NOMO-1 (cell line): ENCODE measurements around the gene IFITM2.
"Not testable (repeated sequence)": the region's sequence is repeated elsewhere in the genome, so short reads cannot be mapped to it uniquely, and the experiment has no call there.

Experiments used
- DNase-seq, 2 experiments: peaks; one replicate each; lab custom pipeline; 2025; ENCODE audit not compliant: unreplicated experiment in 2 of 2; lab: John Stamatoyannopoulos, UW

The IFITM2 gene

DNA sequence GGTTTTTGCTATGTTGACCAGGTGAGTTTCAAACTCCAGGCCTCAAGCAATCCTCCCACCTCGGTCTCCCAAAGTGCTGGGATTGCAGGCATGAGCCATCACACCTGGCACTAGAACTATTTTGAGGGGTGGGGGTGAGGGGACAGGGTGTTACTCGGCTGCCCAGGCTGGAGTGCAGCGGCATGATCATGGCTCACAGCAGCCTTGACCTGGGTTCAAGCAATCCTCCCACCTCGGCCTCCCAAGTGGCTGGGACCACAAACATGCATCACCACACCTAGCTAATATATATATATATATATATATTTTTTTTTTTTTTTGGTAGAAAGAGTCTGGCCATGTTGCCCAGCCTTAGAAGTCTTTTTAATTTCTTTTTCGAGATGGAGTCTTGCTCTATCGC is 30.1 kb downstream of the IFITM2 start:
- no peak for DNase-seq

DNA sequence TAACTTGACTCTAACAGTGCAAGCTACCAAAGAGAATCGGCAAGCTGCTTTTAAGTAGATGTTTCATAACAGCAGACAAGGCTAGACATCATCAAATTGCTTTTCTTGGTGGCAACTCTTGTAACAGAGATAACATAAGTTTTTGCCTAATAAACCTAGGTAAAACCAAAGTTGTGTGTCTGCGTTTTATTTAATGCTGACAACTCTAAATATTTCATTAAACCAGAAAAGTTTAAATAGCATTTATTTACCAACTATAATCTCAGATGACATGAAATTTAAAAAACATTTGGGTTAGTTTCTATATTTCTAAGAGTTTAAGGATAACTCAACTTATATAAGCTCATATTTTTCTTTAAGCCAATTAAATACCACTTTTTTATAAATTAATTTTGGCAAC is 32.3 kb downstream of the IFITM2 start:
- no peak for DNase-seq

DNA sequence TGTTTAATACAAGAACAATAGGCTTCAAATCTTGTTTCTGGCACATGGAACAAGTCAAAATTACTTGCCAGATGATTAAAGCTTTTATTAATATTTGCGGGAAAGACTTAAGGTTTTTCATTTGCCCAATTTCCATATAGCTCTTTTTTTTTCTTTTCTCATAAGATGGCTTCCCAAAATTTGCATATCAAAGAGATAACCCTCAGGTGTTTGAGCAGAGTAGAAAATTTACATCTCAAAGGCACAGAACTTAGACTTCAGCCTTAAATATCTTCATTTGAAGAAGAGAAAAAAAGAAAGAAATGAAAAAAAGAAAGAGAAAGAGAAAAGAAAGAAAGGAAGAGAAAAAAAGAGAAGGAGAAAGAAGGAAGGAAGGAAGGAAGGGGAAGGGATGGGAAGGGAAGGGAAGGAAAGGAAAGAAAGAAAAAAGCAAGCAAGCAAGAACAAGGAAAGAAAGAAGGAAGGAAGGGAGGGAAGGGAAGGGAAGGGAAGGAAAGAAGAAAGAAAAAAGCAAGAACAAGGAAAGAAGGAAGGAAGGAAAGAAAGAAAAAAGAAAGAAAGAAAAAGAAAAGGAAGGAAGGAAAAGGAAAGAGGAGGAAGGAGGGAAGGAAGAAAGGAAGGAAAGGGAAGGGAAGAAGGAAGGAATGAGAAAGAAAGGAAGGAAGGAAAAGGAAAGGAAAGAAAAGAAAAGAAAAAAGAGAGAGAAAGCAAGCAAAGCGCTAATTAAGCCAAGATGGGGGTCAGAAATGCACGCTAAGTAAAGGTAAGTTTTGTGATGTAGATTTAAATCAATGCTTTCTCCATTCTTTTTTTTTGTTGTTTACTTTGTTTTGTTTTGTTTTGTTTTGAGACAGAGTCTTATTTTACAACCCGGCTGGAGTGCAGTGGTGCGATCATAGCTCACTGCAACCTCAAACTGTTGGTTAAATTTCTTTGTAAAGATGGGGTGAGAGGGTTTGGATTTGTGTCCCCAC is 33.2 kb downstream of the IFITM2 start:
- DNase-seq, result no peak

DNA sequence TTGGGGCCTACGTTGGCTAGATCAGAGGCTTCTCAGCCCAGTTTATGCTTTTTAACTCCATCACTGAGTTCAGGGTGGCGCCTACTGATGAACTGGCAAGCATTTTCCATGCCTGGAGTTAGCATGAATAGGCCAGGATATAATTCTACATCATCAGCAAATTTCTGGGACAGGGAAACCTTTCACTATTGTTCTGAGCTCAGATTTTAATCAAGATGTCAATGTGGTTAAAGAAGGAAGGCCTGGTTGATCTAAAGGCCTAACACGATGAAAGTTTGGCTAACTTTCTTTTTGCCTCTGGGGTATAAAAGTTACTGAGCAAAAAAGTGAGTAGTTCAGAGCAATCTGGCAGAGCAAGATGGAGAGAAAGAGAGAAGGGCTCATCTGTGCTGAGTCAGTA is 34.7 kb downstream of the IFITM2 start:
- DNase-seq, result no peak

DNA sequence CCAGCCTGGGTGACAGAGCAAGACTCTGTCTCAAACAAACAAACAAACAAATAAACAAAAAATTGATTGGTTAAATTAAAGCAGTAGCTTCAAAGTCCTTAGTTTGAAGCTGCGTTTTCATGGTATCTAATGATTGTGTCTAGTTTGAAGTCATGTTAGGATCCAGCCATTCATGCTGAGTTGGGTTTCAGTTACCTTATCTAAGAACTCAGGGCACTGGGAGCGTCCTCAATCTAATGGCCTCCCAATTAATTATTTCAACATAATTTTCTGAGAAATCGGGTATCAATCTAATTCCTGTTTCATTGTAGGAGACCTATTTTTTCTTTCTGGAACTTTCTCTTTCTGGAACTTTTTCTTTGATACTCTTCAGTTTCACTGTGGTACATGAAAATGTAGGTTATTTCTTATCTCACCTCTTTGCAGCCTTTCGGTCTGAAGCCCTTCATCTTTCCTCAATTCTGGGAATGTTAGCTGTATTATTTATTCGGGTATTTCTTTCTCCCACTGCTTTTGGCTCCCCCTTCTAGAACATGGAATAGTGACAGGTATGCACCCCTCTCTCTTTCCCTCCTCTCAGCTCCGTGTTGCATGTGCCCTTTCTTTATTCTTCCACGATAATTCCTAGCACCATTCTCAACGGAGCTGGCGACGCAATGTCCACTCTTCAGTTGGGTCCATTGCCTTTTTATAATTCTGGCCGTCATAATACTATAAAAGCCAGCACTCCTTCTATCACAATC is 37.4 kb downstream of the IFITM2 start:
- no peak for DNase-seq

DNA sequence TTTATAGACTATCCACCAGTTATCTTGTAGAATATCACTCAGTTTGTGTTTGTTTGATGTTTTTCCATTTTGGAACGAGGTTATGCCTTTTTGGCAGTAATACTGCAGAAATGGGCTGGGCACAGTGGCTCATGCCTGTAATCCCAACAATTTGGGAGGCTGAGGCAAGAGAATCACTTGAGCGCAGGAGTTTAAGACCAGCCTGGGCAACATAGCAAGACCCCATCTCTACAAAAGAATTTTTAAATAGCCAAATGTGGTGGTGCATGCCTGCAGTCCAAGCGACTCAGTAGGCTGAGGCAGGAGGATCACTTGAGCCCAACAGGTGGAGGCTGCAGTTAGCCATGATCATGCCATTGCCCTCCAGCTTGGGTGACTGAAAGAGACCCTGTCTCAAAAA is 38.9 kb downstream of the IFITM2 start:
- DNase-seq, result no peak

DNA sequence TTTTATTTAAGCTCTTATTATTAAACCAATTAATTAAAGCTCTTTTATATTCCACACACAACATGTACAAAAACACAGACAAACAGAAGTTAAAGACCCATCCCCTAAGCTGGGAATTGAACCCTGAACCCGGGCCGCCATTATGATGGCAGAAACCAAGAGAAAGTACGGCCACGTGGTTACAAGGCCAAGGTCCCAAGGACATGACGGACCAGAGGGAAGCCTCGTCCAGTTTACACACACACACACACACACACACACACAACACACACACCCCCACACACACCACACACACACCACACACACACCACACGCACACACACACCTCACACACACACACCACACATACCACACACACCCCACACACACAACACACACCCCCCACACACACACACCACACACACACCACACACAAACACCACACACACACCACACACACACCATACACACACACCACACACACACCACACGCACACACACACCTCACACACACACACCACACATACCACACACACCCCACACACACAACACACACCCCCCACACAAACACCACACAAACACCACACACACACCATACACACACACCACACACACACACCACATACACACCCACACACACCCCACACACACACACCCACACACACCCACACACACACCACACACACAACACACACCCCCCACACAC is 41.8 kb downstream of the IFITM2 start:
- DNase-seq, result not testable (repeated sequence)

DNA sequence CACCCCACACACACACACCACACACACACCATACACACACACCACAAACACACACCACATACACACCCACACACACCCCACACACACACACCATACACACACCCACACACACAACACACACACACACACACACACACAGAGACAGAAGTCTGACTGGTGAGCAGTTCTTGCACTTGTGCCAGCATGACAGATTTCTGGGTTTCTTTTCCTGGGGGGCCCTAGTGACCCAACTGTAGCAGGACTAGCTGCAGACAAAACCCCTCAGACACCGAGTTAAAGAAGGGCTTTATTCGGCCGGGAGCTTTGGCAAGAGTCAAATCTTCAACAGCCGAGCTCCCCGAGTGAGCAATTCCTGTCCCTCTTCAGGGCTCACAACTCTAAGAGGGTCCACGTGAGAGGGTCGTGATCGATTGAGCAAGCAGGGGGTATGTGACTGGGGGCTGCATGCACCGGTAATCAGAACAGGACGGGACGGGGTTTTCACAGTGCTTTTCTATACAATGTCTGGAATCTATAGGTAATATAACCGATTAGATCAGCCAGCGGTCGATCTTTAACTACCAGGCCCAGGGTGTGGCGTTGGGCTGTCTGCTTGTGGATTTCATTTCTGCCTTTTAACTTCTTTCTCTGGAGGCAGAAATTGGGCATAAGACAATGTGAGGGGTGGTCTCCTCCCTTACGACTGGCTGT is 42.6 kb downstream of the IFITM2 start:
- DNase-seq, result not testable (repeated sequence)

DNA sequence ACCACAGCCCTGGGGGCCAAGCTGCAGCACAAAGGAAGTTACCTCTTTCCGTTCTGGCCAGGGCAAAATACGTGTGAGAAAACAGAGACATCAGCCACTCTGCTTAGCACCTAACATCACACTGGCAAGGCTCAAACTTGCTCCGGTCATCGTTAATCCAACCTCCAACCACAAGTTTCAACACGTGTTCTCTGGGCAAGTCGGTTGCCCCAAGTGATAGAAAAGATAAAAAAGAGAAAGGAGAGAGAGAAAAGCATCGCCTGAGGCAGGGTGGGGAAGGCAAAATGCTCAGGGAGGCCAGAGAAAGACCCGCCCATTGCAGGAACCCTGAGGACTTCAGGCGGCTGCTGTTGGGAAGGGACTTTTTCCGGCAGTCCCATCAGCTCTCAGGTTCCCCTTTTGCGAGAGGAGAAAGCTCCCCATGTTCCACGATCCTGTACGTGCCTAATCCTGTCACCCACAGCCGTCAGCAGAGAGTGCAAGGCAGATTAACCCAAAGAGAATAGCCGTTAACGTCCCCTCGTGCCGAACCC is 43.2 kb downstream of the IFITM2 start:
- DNase-seq, result no peak

DNA sequence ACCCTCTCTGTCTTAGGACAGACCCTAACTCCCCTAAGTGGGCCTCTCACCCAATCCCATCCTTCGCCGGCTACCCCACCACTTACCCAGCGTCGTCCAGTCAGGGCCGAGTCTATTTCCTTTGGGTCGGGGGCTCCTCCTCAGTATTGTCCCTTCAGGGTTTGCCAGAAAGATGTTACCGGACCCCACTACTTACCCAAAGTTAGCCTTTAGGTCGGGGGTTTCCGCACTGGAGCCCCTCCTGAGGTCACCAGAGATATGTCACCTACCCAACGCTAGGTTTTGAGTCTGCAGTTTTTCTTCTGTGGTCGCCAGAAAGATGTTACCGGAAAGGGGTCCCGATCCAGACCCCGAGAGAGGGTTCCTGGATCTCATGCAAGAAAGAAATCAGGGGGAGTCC is 43.8 kb downstream of the IFITM2 start:
- DNase-seq, result no peak

DNA sequence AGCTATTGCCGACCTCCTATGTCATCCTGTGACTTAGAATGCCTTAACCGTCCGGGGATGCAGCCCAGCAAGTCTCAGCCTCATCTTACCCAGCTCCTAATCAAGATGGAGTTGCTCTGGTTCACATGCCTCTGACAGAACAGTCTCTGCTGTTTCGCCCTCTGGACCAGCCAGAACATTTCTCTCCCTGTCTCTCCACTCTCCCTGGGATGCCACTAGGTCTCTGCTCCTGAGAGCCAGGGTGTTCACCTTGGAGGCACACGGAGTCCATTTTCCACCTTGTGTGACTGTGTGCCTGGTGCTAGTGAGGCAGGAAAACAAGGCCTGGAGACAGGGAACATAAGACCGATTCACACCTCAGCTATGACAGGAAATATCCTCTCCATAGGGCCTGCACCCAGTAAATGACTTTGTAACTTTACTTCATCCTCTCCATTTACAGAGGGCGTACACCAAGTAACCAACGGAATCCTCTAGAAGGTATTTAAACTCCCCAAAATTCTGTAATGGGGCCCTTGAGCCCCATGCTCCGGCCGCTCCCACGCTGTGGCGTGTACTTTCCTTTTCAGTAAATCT is 44.9 kb downstream of the IFITM2 start:
- DNase-seq, result no peak

DNA sequence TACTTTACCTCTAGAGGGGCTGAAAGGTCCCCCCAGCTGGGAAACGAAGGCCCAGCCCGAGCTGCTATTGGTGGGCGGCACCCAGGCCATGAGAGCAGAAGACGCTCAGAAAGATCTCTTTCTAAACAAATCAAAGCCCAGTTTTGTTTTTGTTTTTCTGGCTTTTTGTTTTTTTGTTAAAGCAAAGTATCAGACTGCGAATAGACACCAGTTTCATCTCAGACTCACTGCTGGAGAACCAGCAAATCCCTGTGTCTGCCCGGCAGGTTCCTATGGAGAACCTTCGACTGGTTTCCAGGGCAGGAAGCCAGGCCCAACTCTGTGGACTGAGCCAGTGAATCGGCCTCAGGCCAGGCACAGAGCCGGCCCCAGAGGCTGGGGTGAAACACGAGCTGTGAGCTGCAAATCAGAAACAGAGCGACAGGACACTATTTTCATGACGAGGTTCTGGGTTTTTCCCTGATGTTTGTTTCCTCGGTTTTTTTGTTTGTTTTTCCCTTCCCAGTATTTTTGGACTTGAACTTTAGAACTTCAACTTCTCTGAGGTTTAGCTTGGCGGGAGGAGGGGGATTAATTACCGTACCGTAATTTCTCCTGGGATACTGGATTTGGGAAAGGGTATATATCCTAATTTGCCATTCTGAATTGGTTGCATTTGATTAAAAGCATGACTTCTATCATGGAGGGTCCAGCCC is 45.7 kb downstream of the IFITM2 start:
- DNase-seq, result no peak

DNA sequence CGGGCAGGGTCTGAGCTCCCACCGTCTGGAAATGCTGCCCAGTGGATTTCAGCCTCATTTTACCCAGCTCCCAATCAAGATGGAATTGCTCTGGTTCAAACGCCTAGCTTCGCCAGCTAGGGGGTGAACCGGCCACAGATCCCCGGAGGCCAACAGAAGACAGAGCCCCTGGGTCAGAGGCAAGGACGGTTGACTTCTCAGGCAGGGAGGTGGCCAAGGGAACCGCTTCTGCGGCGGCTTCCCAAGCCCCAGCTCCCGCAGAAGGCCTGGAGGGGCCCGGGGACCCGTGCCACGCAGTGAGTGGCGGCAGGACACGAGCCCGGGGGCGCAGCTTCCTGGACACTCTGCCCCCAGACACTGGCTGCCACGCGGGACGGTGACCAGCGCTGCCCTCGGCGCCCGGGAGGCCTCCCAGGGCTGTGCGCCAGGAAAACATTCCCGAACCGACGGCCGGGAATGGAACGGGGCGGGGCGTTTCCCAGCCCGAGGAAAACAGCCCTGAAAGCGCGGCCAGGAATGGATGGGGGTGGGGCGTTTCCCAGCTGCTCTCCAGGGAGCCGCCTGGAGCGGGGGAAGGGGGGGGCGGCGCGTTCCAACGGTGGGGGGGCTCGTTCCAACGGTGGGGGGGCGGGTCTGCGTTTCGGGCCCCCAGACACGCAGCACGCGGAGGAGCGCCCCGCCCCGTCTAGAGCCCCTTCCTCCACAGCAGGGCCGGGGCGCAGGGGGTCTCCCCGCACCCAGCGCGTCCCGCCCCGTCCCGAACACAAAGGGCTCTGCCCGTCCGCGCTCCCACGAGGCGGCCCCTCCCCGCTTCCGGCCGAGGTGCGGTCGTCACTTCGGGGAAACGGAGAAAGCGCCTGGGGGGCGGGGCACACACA is 48.2 kb downstream of the IFITM2 start:
- no peak for DNase-seq

DNA sequence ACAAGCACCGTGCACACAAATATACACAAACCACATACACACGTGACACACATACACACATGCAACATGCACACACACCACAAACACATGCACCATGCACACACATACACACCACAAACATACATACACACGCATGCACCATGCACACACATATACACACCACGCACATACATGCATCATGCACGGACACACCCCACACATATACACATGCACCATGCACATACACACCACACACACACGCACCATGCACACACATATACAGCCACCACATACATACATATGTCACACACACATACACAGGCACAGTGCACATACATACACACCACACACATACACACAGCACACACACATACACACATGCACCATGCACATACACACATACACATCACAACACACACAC is 49.0 kb downstream of the IFITM2 start:
- DNase-seq, result no peak

DNA sequence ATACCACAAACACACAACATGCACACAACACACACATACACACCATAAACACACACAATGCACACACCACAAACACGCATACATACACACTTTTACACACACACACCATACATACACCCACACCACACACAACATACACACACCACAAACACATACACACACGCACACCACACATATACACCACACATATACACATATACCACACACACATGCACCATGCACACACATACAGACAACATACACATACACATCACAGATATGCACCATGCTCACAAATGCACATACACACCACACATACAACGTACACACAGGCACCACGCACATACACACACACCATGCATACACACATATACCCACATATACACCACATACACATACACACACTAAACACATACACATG is 50.0 kb downstream of the IFITM2 start:
- DNase-seq, result no peak

DNA sequence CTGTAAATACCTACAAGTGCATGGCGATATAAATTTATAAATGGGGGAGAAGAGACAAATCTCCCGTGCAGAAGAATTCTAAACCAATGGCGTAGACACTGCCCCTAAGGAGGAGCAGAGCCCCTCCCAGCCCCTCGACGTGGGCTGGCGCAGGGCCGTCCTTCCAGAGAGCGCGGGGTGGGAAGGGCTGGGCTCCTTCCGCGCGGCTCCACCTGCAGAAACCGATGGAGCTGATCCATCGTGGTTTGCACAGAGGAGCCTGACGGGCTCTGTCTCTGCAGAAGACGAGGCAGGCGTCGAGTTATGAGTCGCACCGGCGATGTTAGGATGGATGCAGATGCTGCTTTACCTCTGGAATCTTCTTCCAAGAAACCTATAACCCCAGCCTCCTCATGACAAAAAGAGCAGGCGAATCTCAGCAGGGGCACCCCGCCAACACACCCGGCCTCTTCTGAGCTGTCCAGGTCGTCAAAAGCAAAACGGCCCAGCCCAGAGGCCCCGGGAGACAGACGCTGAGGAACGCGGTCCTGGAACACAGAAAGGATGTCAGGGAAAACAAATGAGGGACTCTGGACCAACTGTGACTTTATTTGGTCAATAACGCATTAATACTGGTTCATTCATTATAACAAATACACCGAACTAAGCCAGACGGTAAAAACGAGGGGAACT is 50.6 kb downstream of the IFITM2 start:
- no peak for DNase-seq
